IMR-90 (cell line): ENCODE data around the gene AAGAB. TPM values are rescaled to one million over a fixed set of nuclear protein-coding genes. Genes with fewer than 3 reads are reported as not detected.

Source experiments
- ATAC-seq: fragments of 200-7000 bp; cut with Tn5 transposase; 2 replicates; pipeline ENCODE4 v1.9.1; 2020; ENCODE audit warnings: low read depth, mild to moderate bottlenecking, moderate library complexity
- BruUV-seq: library from RNA; stranded (reverse); fragments of 400-500 nt; replicated peaks from 2 replicates; lab custom pipeline; 2021; lab: Mats Ljungman, UMichigan
- CTCF ChIA-PET: fragments of 300-600 bp; formaldehyde crosslinking; extraction: SDS; loops from one replicate; lab custom pipeline; 2021; ENCODE audit warnings: antibody characterized with exemption; lab: Yijun Ruan, JAX
- POLR2A ChIA-PET: fragments of 300-600 bp; sonication (Branson Sonifier 250); formaldehyde crosslinking; loops from one replicate; lab custom pipeline; 2022; ENCODE audit warnings: antibody characterized with exemption; ENCODE audit not compliant: unreplicated experiment; lab: Charles Lee
- DNase-seq: peaks from one replicate; pipeline ENCODE4 v3.0.0; 2013
- H2AFZ ChIP-seq: replicated peaks from 2 replicates; pipeline ENCODE3; 2013; ENCODE audit warnings: low read length, mild to moderate bottlenecking; ENCODE audit not compliant: poor library complexity
- H2AK5ac ChIP-seq: 2 replicates; pipeline ENCODE4 v1.6.1; 2013; ENCODE audit warnings: low read depth, low read length, inconsistent platforms
- H2AK9ac ChIP-seq: replicated peaks from 2 replicates; pipeline ENCODE3; 2013; ENCODE audit warnings: mild to moderate bottlenecking, low read depth, low read length, moderate library complexity; ENCODE audit not compliant: poor library complexity
- H2BK120ac ChIP-seq: 2 replicates; pipeline ENCODE4 v1.6.1; 2013; ENCODE audit warnings: low read depth, low read length, inconsistent platforms
- H2BK15ac ChIP-seq: 3 replicates; pipeline ENCODE4 v1.6.1; 2013; ENCODE audit warnings: low read depth, low read length, inconsistent platforms
- H2BK20ac ChIP-seq: 2 replicates; pipeline ENCODE4 v1.6.1; 2013; ENCODE audit warnings: low read depth, mild to moderate bottlenecking, inconsistent platforms, low read length, moderate library complexity
- H2BK5ac ChIP-seq: 2 replicates; pipeline ENCODE4 v1.6.1; 2013; ENCODE audit warnings: mild to moderate bottlenecking, low read depth, low read length, inconsistent platforms; ENCODE audit not compliant: poor library complexity, severe bottlenecking
- H3K14ac ChIP-seq: replicated peaks from 2 replicates; pipeline ENCODE4 v1.6.1; 2013; ENCODE audit warnings: low read depth, low read length, inconsistent platforms
- H3K18ac ChIP-seq: 2 replicates; pipeline ENCODE4 v1.6.1; 2013; ENCODE audit warnings: low read depth, low read length, control low read depth
- H3K23ac ChIP-seq: 2 replicates; pipeline ENCODE4 v1.6.1; 2013; ENCODE audit warnings: low read depth, low read length, inconsistent platforms
- H3K27ac ChIP-seq: 2 replicates; pipeline ENCODE4 v1.5.1; 2013; ENCODE audit warnings: mild to moderate bottlenecking, control low read depth, low read length; ENCODE audit not compliant: insufficient read depth
- H3K27me3 ChIP-seq: 2 replicates; pipeline ENCODE4 v1.6.1; 2013; ENCODE audit warnings: low read length; ENCODE audit not compliant: control insufficient read depth, insufficient read depth
- H3K36me3 ChIP-seq: 2 replicates; pipeline ENCODE4 v1.6.1; 2013; ENCODE audit warnings: low read length, mixed read lengths; ENCODE audit not compliant: control insufficient read depth, insufficient read depth
- H3K4ac ChIP-seq: 2 replicates; pipeline ENCODE4 v1.6.1; 2013; ENCODE audit warnings: low read depth, low read length, inconsistent platforms
- H3K4me1 ChIP-seq: 2 replicates; pipeline ENCODE4 v1.6.1; 2013; ENCODE audit warnings: low read length, mixed read lengths; ENCODE audit not compliant: control insufficient read depth, insufficient read depth
- H3K4me2 ChIP-seq: 2 replicates; pipeline ENCODE4 v1.6.1; 2013; ENCODE audit warnings: low read depth, mild to moderate bottlenecking, control low read depth, low read length, moderate library complexity
- H3K4me3 ChIP-seq: 2 replicates; pipeline ENCODE4 v1.5.1; 2013; ENCODE audit warnings: low read depth, mild to moderate bottlenecking, control low read depth, low read length, moderate library complexity; ENCODE audit not compliant: insufficient read depth
- H3K56ac ChIP-seq: 2 replicates; pipeline ENCODE4 v1.6.1; 2013; ENCODE audit warnings: low read length, inconsistent platforms; ENCODE audit not compliant: insufficient read depth; ENCODE audit errors: extremely low read depth
- H3K79me1 ChIP-seq, 2 experiments: 2 replicates each; pipeline ENCODE4 v1.6.1; 2013; ENCODE audit warnings: low read length in 2 of 2, inconsistent platforms in 1 of 2, low read depth in 1 of 2
- H3K9ac ChIP-seq: 2 replicates; pipeline ENCODE4 v1.6.1; 2013; ENCODE audit warnings: low read depth, low read length, control low read depth
- H3K9me1 ChIP-seq: 2 replicates; pipeline ENCODE4 v1.6.1; 2013; ENCODE audit warnings: low read length, inconsistent platforms; ENCODE audit not compliant: insufficient read depth
- H3K9me3 ChIP-seq: 2 replicates; pipeline ENCODE4 v1.6.1; 2013; ENCODE audit warnings: low read length; ENCODE audit not compliant: control insufficient read depth, insufficient read depth
- H4K20me1 ChIP-seq: 2 replicates; pipeline ENCODE4 v1.6.1; 2013; ENCODE audit warnings: low read length, inconsistent platforms; ENCODE audit not compliant: insufficient read depth
- H4K5ac ChIP-seq: 2 replicates; pipeline ENCODE4 v1.6.1; 2013; ENCODE audit warnings: mild to moderate bottlenecking, low read depth, low read length, control low read depth
- H4K8ac ChIP-seq, 2 experiments: 2 replicates each; pipeline ENCODE4 v1.6.1; 2013; ENCODE audit warnings: low read depth in 2 of 2, low read length in 2 of 2, control low read depth in 1 of 2, inconsistent platforms in 1 of 2
- H4K91ac ChIP-seq: 2 replicates; pipeline ENCODE4 v1.6.1; 2013; ENCODE audit warnings: low read depth, low read length, inconsistent platforms; ENCODE audit not compliant: insufficient read depth
- CEBPB ChIP-seq: IDR thresholded peaks from 2 replicates; pipeline ENCODE4 v1.6.1; 2012; ENCODE audit warnings: low read depth, low read length, improper control_type of control experiment
- FOS ChIP-seq: fragments of 150-350 bp; IDR thresholded peaks from 2 replicates; pipeline ENCODE4 v1.6.1; 2016; ENCODE audit warnings: low read depth, low read length
- MAFK ChIP-seq: IDR thresholded peaks from 2 replicates; pipeline ENCODE4 v1.6.1; 2012; ENCODE audit warnings: low read depth, low read length, improper control_type of control experiment
- SMC3 ChIP-seq: fragments of 150-350 bp; IDR thresholded peaks from 2 replicates; pipeline ENCODE4 v1.6.1; 2016; ENCODE audit warnings: low read depth, mild to moderate bottlenecking, antibody characterized with exemption, low read length, moderate library complexity
- WGBS, 2 experiments: methylation state at CpG; one replicate each; pipeline versions ENCODE4 v1.1.5 to v1.1.7; 2013; ENCODE audit warnings: missing lambda C conversion rate in 2 of 2; ENCODE audit not compliant: insufficient read length in 1 of 2; ENCODE audit errors: extremely low coverage in 2 of 2; 5-methylcytosine and 5-hydroxymethylcytosine counted together
- dilution Hi-C: fragments of 300-500 bp; cut with HindIII; formaldehyde crosslinking; loops from one replicate; pipeline ENCODE4 v1.14.3; 2018; ENCODE audit warnings: low sequenced_read_pairs; ENCODE audit not compliant: unreplicated experiment
- in situ Hi-C: fragments of 300-500 bp; cut with MboI; formaldehyde crosslinking; loops from 3 replicates; pipeline ENCODE4 v1.14.3; 2019; ENCODE audit warnings: low sequenced_read_pairs, inconsistent platforms, mixed read lengths
- intact Hi-C: fragments of 100-400 bp; cut with micrococcal nuclease; formaldehyde crosslinking; loops from 2 replicates; pipeline ENCODE4 v1.10.0; 2022
- polyA plus RNA-seq, 3 experiments: library from polyadenylated mRNA; depleted of rRNA; stranded (reverse); fragments of >200 nt; gene quantifications; 2 replicates each; pipeline ENCODE4 v1.2.3, GENCODE V29; 2012; ENCODE audit warnings: low replicate concordance in 1 of 3
- total RNA-seq: library from RNA; depleted of rRNA; stranded (reverse); fragments of >200 nt; gene quantifications from 2 replicates; pipeline ENCODE4 v1.2.3, GENCODE V29; 2012
- TF ChIP-seq, protein P1 (sequence below): fragments of 150-350 bp; IDR thresholded peaks from 2 replicates; pipeline ENCODE4 v1.6.1; 2016; ENCODE audit warnings: low read depth, mild to moderate bottlenecking, low read length, moderate library complexity, borderline replicate concordance

AAGAB gene
- total and polyA plus RNA-seq, 2 of the 4 experiments (the other 2 are of a cell fraction), result 26.1 to 69.7 TPM

DNA sequence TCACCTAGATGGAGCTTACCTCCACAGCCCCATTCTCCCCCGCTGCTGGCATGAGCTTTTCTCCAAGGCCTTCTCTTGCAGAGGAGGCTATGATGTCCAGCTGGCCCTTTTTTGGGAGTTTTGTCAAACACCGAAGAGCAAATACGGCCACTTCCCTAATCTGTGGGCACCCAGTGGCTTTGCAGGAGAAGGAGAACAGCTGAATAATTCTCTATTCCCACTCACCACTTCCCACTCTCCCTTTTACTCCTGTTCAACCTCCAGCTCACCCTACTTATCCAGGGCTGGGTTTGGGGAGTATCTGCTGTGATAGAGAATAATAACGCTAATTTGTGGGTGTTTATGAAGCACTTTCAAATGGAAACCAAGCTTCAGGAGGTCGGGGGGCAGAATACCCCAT lies 93.0 kb downstream of the AAGAB start:
- POLR2A ChIA-PET, result interaction anchor here (0.6 kb wide), 1 partner anchor 11 kb away, joined by 6 read pairs; no protein-coding TSS in a partner anchor
- Histone ChIP-seq H3K27ac (peak overlapping the region; percentile 42; the same call in 1 of the 2 replicates), H2AK5ac (peak overlapping the region; percentile 62; the same call in 1 of the 2 replicates), H3K9me1 (peaks cover 55% of the 10 kb centered on the region), H3K9me3 (no peaks in the 10 kb centered on the region; the same call in 1 of the 2 replicates), H2BK5ac (peak overlapping the region; percentile 45), H4K8ac (peak overlapping the region; percentile 31 to 34; a peak in 2 of 4 replicates), H3K27me3 (no peaks in the 10 kb centered on the region), H3K4me3 (no peak overlapping the region), H3K36me3 (peaks cover 52% of the 10 kb centered on the region), H3K14ac (peak overlapping the region; percentile 77; the same call in 1 of the 2 replicates), H3K79me1 (peaks cover 34 to 91% of the 10 kb centered on the region in 2 experiments), H3K4me2 (no peak overlapping the region), H2BK15ac (no peak overlapping the region), H4K5ac (0 out of 2 replicates have a peak overlapping the region, but pooled peaks have one; percentile 16), H2BK20ac (no peak overlapping the region), H3K56ac (no peak overlapping the region), H3K4ac (peak overlapping the region; percentile 66), H3K9ac (no peak overlapping the region), H4K91ac (no peak overlapping the region), H2AK9ac (no peak overlapping the region), H3K18ac (peak overlapping the region; percentile 43; the same call in 1 of the 2 replicates), H3K4me1 (peaks cover 47% of the 10 kb centered on the region), H2AFZ (no peak overlapping the region), H4K20me1 (peaks cover 43% of the 10 kb centered on the region), H2BK120ac (peak overlapping the region; percentile 18; the same call in 1 of the 2 replicates), H3K23ac (no peak overlapping the region)
- TSS peak; percentile 13 for BruUV-seq
- TF ChIP-seq SMC3, result no peak
- TF ChIP-seq, protein P1, sequence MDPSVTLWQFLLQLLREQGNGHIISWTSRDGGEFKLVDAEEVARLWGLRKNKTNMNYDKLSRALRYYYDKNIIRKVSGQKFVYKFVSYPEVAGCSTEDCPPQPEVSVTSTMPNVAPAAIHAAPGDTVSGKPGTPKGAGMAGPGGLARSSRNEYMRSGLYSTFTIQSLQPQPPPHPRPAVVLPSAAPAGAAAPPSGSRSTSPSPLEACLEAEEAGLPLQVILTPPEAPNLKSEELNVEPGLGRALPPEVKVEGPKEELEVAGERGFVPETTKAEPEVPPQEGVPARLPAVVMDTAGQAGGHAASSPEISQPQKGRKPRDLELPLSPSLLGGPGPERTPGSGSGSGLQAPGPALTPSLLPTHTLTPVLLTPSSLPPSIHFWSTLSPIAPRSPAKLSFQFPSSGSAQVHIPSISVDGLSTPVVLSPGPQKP, result no peak
- TF ChIP-seq CEBPB, result no peak
- TF ChIP-seq FOS, result no peak
- TF ChIP-seq MAFK, result no peak
- intact Hi-C loops, result no loop called here
- no peak for ATAC-seq
- DNase-seq, result no peak
- WGBS, 2 experiments, result no CpG with 5 or more reads among the region's 5 CpGs
- CTCF ChIA-PET, result no interaction called here
- dilution Hi-C loops, result no loop called here
- in situ Hi-C loops, result no loop called here
